Esophagus squamous epithelium (tissue), 5 donors: ENCODE data around the gene TEKTIP1. TPM values are rescaled to one million over a fixed set of nuclear protein-coding genes. Genes with fewer than 3 reads are reported as not detected.

Source experiments
- DNase-seq: peaks from one replicate; lab custom pipeline; 2025; lab: John Stamatoyannopoulos, UW
- H3K27ac ChIP-seq, 4 donors: fragments of 200-600 bp; sonication (generic); one replicate each; pipeline ENCODE4 v1.5.1; 2016 to 2019; ENCODE audit warnings: mild to moderate bottlenecking in 1 of 4
- H3K27me3 ChIP-seq, 4 donors: fragments of 200-600 bp; sonication (generic); 1 replicate in 3 of 4; 2 replicates in 1 of 4; pipeline versions ENCODE4 v1.5.1 to v1.6.0; 2017 to 2021; ENCODE audit warnings: antibody characterized with exemption in 1 of 4
- H3K36me3 ChIP-seq, 3 donors: fragments of 200-600 bp; sonication (generic); one replicate each; pipeline ENCODE4 v1.5.1; 2016 to 2019
- H3K4me1 ChIP-seq, 3 donors: fragments of 200-600 bp; sonication (generic); one replicate each; pipeline ENCODE4 v1.5.1; 2017 to 2019
- H3K4me3 ChIP-seq, 4 donors: fragments of 200-600 bp; sonication (generic); 1 replicate in 3 of 4; 2 replicates in 1 of 4; pipeline ENCODE4 v1.5.1; 2016 to 2019; ENCODE audit warnings: mild to moderate bottlenecking in 2 of 4, moderate library complexity in 1 of 4
- H3K9me3 ChIP-seq, 3 donors: fragments of 200-600 bp; sonication (generic); one replicate each; pipeline ENCODE4 v1.5.1; 2016 to 2019
- POLR2A ChIP-seq, 4 donors: fragments of 450-650 bp; IDR thresholded peaks; one replicate each; pipeline ENCODE4 v1.6.1; 2017; ENCODE audit warnings: antibody characterized with exemption in 4 of 4, mild to moderate bottlenecking in 4 of 4, moderate library complexity in 3 of 4
- WGBS, 2 donors: methylation state at CpG; one replicate each; pipeline ENCODE4 v1.1.5; 2018; 5-methylcytosine and 5-hydroxymethylcytosine counted together
- intact Hi-C: fragments of 100-400 bp; cut with DNase I; formaldehyde crosslinking; loops from one replicate; pipeline ENCODE4 v1.15.0; 2022
- total RNA-seq, 4 donors: library from RNA; depleted of rRNA; stranded (reverse); fragments of >200 nt; gene quantifications; one replicate each; pipeline ENCODE4 v1.1.0, GENCODE V29; 2016
- TF ChIP-seq, protein P1 (sequence below), 6 experiments: fragments of 450-650 bp in 4 of 6; fragments of 200-600 bp in 2 of 6; sonication (generic) in 2 of 6; IDR thresholded peaks; one replicate each; pipeline ENCODE4 v1.5.1; 2016 to 2019; ENCODE audit warnings: antibody characterized with exemption in 6 of 6, mild to moderate bottlenecking in 4 of 6, moderate library complexity in 4 of 6
- donor health status: DM: yes; HTN: yes; CAD: no.

The TEKTIP1 gene
- total RNA-seq, 4 donors from 2014 or later, result 0.95 TPM; not detected in 3

DNA sequence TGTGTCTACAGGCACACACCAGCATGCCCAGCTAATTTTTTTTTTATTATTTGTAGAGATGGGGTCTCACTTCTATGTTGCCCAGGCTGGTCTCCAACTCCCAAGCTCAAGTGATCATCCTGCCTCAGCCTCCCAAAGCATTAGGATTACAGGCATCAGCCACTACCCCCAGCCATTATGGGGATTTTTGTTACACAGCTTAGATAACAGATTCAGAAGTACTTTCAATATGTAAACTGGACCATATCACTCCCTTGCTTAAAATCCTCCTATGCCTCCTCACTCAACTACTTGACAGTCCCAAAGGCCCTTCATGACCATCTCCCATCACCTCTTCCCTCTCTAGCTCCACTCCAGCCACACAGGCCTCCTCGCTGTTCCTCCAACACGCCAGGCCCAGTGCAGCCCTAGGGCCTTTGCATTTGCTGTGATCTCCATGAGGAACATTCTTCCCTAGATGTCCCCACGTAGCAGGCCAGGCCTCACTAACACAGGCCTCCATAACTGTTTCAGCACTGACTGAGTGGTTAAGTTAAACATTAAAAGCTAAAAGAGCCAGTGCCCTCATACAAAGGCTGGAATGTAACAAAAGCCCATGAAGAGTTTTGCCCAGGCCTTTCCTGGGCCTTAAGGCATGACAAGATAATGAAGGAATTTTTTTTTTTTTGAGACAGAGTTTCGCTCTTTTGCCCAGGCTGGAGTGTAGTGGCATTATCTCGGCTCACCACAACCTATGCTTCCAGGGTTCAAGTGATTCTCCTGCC lies 41.0 kb upstream of the TEKTIP1 start:
- H3K4me3 ChIP-seq, result no peak overlapping the region
- TF ChIP-seq, protein P1, sequence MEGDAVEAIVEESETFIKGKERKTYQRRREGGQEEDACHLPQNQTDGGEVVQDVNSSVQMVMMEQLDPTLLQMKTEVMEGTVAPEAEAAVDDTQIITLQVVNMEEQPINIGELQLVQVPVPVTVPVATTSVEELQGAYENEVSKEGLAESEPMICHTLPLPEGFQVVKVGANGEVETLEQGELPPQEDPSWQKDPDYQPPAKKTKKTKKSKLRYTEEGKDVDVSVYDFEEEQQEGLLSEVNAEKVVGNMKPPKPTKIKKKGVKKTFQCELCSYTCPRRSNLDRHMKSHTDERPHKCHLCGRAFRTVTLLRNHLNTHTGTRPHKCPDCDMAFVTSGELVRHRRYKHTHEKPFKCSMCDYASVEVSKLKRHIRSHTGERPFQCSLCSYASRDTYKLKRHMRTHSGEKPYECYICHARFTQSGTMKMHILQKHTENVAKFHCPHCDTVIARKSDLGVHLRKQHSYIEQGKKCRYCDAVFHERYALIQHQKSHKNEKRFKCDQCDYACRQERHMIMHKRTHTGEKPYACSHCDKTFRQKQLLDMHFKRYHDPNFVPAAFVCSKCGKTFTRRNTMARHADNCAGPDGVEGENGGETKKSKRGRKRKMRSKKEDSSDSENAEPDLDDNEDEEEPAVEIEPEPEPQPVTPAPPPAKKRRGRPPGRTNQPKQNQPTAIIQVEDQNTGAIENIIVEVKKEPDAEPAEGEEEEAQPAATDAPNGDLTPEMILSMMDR (IDR thresholded peaks at IDR 0.05), result no peak
- TF ChIP-seq POLR2A (IDR thresholded peaks at IDR 0.05), result no peak
- peaks cover 0 to 27% (median 14%) of the 10 kb centered on the region in 3 donors for H3K4me1 ChIP-seq
- H3K27ac ChIP-seq, result no peak overlapping the region
- DNase-seq, result no peak
- peaks cover 7 to 46% (median 15%) of the 10 kb centered on the region in 3 donors for H3K36me3 ChIP-seq
- H3K27me3 ChIP-seq, result no peaks in the 10 kb centered on the region
- intact Hi-C loops, result no loop called here
- WGBS, 2 donors, result 93 to 98% methylated on average over 5 of the region's 5 CpGs
- no peaks in the 10 kb centered on the region for H3K9me3 ChIP-seq

DNA sequence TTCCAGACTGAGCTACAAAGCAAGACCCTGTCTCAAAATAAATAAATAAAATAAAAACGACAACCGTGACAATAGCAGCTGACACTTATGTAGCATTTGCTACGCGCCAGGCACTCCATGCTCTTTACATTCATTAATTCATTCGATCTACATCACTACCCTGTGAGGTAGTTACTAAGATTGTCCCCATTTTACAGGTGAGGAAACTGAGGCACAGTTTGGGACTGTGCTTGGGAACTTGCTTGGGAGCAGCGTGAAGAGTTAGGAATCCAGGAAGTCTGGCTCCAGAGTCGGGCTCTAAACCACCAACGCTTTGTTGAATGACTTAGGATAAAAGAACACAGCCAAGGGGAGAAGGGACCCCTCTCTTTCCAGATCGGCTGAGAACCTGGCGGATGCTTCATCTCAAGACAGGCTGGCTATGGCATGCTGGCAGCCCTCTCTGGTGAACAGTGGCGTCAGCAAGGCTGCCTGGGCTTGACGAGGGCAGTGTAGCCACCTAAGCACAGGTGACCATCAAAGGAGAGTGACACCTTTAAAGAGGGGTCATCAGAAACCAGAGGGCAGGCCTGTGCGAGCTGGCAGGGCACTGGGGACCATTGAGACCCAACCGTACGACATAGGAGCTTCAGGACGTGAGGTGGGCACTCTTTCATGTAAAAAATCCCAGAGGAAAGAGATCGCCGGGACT lies 39.1 kb upstream of the TEKTIP1 start:
- H3K4me1 ChIP-seq, result peaks cover 0 to 30% (median 14%) of the 10 kb centered on the region in 3 donors
- intact Hi-C loops, result no loop called here
- H3K27ac ChIP-seq, result peak overlapping the region; percentile 86 to 96 (median 95)
- no peak for DNase-seq
- no peaks in the 10 kb centered on the region for H3K9me3 ChIP-seq
- 32 to 43% methylated on average over 9 to 14 of the region's 18 CpGs for WGBS, 2 donors
- peaks cover 7 to 27% (median 15%) of the 10 kb centered on the region in 3 donors for H3K36me3 ChIP-seq
- peak overlapping the region; percentile 68 to 98 (median 86) for H3K4me3 ChIP-seq
- H3K27me3 ChIP-seq, result no peaks in the 10 kb centered on the region
- TF ChIP-seq, protein P1 (IDR thresholded peaks at IDR 0.05), result no peak
- TF ChIP-seq POLR2A (IDR thresholded peaks at IDR 0.05), result no peak

DNA sequence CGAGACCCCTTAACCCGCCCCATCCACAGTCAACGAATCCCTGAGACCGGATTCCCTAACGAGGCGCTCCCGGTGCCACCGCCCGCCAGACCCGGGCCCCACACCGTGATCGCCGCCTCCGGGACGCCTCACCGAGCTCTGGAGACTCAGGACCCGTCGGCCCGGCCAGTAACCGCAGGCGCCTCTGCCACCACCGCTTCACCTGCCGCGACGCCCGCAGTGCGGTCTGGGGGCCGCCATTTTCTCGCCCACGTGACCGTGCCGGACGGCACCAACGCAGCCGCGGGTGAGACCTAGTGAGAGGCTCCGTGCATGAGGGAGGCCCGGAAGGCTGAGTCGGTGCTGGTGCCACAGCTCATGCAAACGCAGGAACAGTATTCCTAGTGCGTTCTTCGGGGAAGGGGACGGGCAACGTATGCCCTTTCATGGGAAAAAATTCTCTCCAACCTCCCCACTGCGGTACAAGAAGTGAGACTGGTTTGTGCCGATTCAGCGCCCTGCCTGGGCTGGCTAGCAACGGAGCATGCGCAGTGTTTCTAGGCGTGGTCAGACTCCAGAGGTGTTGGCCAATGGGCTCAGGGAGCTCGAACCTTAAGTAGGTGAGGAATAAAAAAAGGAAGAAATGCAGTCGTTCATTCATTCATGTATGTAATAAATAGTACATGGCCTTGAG lies 38.4 kb upstream of the TEKTIP1 start, which contains the start of gene DOHH:
DOHH (minus strand) TSS at position 246 of the 673 bp plus-strand sequence. CDS start 3,860 bp downstream, outside the sequence.
- peaks cover 7 to 20% (median 11%) of the 10 kb centered on the region in 3 donors for H3K36me3 ChIP-seq
- H3K9me3 ChIP-seq, result no peaks in the 10 kb centered on the region
- intact Hi-C loops, result no loop called here
- peak within 1 kb of the TSS; percentile 68 to 98 (median 86) for H3K4me3 ChIP-seq
- TF ChIP-seq POLR2A (IDR thresholded peaks at IDR 0.05), result peak in 2 of 4 donors; percentile 31 to 44
- TF ChIP-seq, protein P1 (IDR thresholded peaks at IDR 0.05), result peak in 2 of 6 experiments; percentile 3 to 12
- no peaks in the 10 kb centered on the region for H3K27me3 ChIP-seq
- peak within 1 kb of the TSS; percentile 86 to 96 (median 95) for H3K27ac ChIP-seq
- H3K4me1 ChIP-seq, result peaks cover 3 to 37% (median 20%) of the 10 kb centered on the region in 3 donors
- 0 to 1% methylated on average over 20 to 23 of the region's 52 CpGs for WGBS, 2 donors
- DNase-seq, result peak; percentile 63

DNA sequence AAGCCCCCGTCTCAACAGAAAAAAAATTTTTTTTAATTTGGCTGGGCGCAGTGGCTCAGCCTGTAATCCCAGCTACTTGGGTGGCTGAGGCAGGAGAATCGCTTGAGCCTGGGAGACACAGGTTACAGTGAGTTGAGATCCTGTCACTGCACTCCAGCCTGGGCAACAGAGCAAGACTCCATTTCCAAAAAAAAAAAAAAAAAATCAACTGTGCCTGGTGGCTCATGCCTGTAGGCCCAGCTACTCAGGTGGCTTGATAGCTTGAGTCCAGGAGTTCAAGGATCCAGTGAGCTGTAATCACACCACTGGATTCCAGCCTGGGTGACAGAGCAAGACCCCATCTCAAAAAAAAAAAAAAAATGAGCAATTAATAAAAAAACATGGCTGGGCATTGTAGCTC lies 37.2 kb upstream of the TEKTIP1 start:
- intact Hi-C loops, result no loop called here
- WGBS, 2 donors, result 77 to 85% methylated on average over 3 of the region's 3 CpGs

More for the DNA sequence above, 37.2 kb upstream of the TEKTIP1 start:
- Histone ChIP-seq H3K36me3 (peaks cover 0 to 8% (median 0%) of the 10 kb centered on the region in 3 donors), H3K4me3 (no peak overlapping the region), H3K27ac (no peak overlapping the region), H3K4me1 (peaks cover 5 to 40% (median 20%) of the 10 kb centered on the region in 3 donors), H3K9me3 (no peaks in the 10 kb centered on the region), H3K27me3 (no peaks in the 10 kb centered on the region)
- no peak for DNase-seq
- TF ChIP-seq POLR2A (IDR thresholded peaks at IDR 0.05), result no peak
- TF ChIP-seq, protein P1 (IDR thresholded peaks at IDR 0.05), result no peak
